Measurements from ENCODE around the gene SLU7. TPM values are rescaled to one million over a fixed set of nuclear protein-coding genes. Genes with fewer than 3 reads are reported as not detected.

The SLU7 gene
- total and polyA plus RNA-seq, 9 of the 15 experiments (the other 6 are each of a cell fraction or from before 2014, with no cell fraction given), result 42.1 to 65.7 (median 54.8) TPM

DNA sequence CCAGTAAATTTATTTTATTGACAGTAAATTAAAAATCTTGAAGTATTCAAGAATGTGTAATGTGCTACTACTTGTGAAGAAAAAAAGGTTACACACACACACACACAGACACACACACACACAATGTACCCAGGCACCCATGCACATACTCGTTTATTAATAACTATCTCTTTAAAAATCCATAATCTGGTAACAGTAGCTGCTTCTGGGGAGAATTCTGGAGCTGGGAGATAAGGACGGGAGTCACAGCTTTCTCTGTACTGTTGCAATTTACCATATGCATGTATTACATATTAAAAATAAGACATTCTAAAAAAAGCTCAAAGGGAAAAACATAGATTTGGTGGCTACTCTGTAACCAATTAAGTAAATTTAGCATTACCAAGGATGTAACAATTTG is 40.6 kb downstream of the SLU7 start (continued):
- TF ChIP-seq TGIF2 (CRISPR knock-in tag; IDR thresholded peaks at IDR 0.05) (no peak), CAMTA2 (CRISPR knock-in tag; conservative IDR thresholded peaks at IDR 0.05) (no peak), ZNF696 (CRISPR knock-in tag; conservative IDR thresholded peaks at IDR 0.05) (no peak), TCF3 (CRISPR knock-in tag; IDR thresholded peaks at IDR 0.05) (peak; percentile 85), SRSF1 (IDR thresholded peaks at IDR 0.05; ENCODE audit: low read depth, low read length) (no peak), KDM2B (CRISPR knock-in tag; IDR thresholded peaks at IDR 0.05) (no peak)
- TF ChIP-seq, protein P1, sequence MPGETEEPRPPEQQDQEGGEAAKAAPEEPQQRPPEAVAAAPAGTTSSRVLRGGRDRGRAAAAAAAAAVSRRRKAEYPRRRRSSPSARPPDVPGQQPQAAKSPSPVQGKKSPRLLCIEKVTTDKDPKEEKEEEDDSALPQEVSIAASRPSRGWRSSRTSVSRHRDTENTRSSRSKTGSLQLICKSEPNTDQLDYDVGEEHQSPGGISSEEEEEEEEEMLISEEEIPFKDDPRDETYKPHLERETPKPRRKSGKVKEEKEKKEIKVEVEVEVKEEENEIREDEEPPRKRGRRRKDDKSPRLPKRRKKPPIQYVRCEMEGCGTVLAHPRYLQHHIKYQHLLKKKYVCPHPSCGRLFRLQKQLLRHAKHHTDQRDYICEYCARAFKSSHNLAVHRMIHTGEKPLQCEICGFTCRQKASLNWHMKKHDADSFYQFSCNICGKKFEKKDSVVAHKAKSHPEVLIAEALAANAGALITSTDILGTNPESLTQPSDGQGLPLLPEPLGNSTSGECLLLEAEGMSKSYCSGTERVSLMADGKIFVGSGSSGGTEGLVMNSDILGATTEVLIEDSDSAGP (CRISPR knock-in tag; IDR thresholded peaks at IDR 0.05), result peak; percentile 76; the same call in 1 of the 2 replicates
- TF ChIP-seq, protein P2, sequence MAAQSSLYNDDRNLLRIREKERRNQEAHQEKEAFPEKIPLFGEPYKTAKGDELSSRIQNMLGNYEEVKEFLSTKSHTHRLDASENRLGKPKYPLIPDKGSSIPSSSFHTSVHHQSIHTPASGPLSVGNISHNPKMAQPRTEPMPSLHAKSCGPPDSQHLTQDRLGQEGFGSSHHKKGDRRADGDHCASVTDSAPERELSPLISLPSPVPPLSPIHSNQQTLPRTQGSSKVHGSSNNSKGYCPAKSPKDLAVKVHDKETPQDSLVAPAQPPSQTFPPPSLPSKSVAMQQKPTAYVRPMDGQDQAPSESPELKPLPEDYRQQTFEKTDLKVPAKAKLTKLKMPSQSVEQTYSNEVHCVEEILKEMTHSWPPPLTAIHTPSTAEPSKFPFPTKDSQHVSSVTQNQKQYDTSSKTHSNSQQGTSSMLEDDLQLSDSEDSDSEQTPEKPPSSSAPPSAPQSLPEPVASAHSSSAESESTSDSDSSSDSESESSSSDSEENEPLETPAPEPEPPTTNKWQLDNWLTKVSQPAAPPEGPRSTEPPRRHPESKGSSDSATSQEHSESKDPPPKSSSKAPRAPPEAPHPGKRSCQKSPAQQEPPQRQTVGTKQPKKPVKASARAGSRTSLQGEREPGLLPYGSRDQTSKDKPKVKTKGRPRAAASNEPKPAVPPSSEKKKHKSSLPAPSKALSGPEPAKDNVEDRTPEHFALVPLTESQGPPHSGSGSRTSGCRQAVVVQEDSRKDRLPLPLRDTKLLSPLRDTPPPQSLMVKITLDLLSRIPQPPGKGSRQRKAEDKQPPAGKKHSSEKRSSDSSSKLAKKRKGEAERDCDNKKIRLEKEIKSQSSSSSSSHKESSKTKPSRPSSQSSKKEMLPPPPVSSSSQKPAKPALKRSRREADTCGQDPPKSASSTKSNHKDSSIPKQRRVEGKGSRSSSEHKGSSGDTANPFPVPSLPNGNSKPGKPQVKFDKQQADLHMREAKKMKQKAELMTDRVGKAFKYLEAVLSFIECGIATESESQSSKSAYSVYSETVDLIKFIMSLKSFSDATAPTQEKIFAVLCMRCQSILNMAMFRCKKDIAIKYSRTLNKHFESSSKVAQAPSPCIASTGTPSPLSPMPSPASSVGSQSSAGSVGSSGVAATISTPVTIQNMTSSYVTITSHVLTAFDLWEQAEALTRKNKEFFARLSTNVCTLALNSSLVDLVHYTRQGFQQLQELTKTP (IDR thresholded peaks at IDR 0.05; ENCODE audit: low read depth in 1 of 2, partially characterized antibody in 2 of 2), result no peak
- TF ChIP-seq, protein P3, sequence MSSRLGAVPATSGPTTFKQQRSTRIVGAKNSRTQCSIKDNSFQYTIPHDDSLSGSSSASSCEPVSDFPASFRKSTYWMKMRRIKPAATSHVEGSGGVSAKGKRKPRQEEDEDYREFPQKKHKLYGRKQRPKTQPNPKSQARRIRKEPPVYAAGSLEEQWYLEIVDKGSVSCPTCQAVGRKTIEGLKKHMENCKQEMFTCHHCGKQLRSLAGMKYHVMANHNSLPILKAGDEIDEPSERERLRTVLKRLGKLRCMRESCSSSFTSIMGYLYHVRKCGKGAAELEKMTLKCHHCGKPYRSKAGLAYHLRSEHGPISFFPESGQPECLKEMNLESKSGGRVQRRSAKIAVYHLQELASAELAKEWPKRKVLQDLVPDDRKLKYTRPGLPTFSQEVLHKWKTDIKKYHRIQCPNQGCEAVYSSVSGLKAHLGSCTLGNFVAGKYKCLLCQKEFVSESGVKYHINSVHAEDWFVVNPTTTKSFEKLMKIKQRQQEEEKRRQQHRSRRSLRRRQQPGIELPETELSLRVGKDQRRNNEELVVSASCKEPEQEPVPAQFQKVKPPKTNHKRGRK (tag; IDR thresholded peaks at IDR 0.05), result no peak
